DND-41 (cell line): ENCODE results near the gene SLC28A3.

Source experiments
- CTCF ChIP-seq: IDR thresholded peaks from 2 replicates; pipeline ENCODE4 v1.5.1; 2012; ENCODE audit warnings: borderline replicate concordance, low read length, moderate library complexity, mild to moderate bottlenecking; ENCODE audit not compliant: poor library complexity, severe bottlenecking; ENCODE audit errors: extremely low read depth
- EZH2 ChIP-seq: IDR thresholded peaks from 3 replicates; pipeline ENCODE4 v1.6.1; 2012; ENCODE audit warnings: borderline replicate concordance, low read depth, mild to moderate bottlenecking, moderate library complexity, low read length, inconsistent platforms; ENCODE audit not compliant: severe bottlenecking

GRCh38 chr9:84303061-84303460 is 37.5 kb downstream of the SLC28A3 start:
- TF ChIP-seq CTCF (no peak), EZH2 (no peak)
